HG03442 (cell line): Measurements from ENCODE around the gene IER3.

Experiments
- ATAC-seq: cut with Tn5 transposase; IDR thresholded peaks from one replicate; pipeline ENCODE4 v1.9.1; 2021; ENCODE audit warnings: mild to moderate bottlenecking, moderate library complexity; ENCODE audit not compliant: unreplicated experiment

IER3 gene

DNA sequence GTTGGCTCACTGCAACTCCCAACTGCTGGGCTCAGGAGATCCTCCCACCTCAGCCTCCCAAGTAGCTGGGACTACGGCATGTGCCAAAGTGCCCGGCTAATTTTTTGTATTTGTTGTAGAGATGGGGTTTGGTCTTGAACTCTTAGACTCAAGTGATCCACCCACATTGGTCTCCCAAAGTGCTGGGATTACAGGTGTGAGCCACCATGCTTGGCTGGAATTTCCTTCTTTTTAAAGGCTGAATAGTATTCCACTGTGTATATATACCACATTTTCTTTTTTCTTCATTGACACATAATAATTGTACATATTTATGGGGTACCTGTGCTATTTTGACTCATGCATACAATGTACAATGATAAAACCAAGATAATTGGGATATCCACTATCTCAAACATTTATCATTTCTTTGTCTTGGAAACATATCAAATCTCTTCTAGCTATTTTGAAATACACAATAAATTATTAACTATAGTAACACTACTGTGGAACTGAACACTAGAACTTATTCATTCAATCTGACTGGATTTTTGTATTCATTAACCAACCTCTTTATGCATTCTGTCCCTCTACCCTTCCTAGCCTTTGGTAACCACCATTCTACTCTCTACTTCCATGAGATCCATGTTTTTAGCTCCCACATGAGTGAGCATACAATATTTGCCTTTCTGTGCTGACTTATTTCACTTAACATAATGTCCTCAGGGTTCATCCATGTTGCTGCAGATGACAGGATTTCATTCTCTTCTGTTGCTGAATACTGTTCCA, 35.1 kb downstream of the IER3 start:
- ATAC-seq: no peak

DNA sequence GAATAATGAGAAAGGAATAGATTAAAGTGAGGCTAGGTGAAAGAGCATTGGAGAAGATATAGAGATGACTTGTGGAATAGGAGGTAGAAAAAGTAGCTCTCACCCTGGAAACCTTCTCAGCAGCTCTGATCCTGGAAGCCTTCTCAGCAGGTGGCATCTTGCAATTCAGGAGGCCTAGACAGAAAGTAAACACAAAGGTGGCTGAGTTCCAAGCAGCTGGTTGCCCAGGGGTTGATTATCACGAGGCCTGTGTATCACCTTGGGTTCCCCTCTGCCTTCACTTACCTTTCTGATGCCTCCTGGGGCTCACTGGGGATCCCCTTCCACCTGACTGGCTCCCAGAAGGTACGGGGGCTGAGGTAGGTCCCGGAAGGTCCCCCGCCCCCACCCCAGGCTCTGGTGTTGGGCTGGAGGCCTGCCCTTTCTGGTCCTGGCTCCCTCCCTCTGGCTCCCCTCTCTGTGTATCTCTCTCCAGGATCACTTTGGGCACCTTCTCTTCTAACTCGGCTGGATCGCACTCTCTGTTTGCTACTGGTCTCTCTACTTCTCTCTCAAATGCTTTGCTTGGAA, 37.0 kb downstream of the IER3 start:
- no peak for ATAC-seq

DNA sequence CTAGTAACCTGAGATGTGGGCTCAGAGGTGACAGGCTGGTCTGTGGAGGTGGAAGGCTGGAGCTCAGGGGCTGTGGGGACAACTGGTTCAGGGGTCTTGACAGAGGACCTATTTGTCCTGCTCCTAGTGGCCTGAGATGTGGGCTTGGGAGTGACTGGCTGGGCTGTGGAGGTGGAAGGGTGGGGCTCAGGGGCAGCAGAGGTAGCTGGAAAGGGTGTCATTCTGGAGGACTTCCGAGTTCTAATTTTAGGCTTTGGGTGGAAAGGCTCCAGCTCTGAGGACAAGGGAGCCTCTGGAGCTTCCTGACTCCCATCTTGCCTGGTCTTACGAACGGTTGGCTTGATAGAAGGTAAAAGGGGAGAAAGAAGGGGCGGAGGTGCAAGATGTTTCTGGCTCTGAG, 38.7 kb downstream of the IER3 start:
- ATAC-seq: no peak

DNA sequence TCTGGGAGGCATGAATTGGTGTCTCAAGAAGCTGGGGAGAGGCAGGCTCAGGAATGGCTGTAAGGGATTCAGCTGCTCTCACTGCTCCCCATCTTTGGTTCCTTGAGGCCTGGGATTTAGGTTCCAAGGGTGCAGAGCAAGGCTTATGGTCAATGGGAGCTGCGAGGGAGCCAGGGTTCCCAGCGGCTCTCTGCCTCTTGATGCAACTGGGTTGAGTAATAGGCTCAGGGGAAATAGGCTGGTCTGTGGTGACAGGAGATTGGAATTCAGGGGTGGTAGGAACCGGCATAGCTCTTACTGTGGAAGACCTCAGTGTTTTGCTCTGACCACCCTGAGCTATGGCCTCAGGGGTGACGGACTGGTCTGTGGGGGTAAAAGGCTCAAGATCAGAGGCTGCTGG, 40.5 kb downstream of the IER3 start:
- no peak for ATAC-seq

DNA sequence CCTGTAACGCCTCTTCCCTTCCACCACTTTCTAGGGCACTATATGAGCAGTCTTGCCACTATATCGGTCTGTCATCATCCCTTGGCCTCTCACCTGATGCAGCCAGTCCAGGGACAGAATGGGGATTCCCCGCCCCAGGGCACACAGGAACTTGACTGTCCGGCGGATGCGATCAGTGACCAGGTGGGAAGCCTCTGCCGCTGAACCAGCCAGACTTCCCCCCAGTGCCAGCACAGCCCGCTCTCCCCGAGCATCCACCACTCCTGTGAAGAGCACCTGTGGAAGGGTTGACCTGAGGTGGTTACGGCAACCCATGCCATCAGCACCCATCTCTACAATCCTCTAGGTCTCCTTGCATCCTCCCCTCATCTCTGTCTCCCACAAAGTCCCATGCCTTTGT, 41.3 kb downstream of the IER3 start:
- no peak for ATAC-seq

DNA sequence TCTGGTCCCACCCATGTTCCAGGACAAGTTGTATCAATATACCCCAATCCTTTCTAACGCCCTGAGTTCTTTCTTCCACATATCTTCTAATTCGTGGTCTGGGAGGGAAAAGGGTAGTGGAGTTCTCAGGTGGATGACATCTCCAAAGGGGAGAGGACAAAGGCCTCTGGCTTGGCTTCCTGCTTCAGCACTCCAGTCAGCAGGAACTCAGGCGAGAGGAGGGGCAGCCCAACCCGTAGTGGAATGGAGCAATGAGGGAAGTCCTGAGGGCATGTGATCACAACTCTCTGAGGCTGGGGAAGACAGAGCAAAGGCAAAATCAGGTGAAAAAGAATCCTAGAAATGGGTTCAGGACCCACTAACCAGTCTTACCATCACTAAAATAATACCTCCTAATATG, 44.0 kb downstream of the IER3 start:
- no peak for ATAC-seq

DNA sequence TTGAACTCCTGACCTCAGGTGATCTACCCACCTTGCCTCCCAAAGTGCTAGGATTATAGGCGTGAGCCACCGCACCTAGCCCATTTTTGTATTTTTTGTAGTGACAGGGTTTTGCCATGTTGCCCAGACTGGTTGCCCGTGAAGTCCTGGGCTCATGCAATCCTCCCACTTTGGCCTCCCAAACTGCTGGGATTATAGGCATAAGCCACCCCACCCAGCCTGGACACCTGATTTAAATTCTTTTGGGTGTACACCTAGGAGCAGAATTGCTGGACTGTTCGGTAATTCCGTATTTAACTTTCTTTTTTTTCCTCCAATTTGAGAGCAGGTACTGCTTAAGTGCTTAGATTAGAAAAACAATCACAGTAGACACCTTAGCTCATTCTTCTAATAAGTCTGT, 47.9 kb downstream of the IER3 start:
- ATAC-seq: no peak
